Esophagus squamous epithelium (tissue), 4 donors: ENCODE data around the gene BPIFB4.

Experiments
- CTCF ChIP-seq, 6 experiments: fragments of 450-650 bp in 4 of 6; fragments of 200-600 bp in 2 of 6; sonication (generic) in 2 of 6; IDR thresholded peaks; one replicate each; pipeline ENCODE4 v1.5.1; 2016 to 2019; ENCODE audit warnings: antibody characterized with exemption in 6 of 6, mild to moderate bottlenecking in 4 of 6, moderate library complexity in 4 of 6
- POLR2A ChIP-seq, 4 donors: fragments of 450-650 bp; IDR thresholded peaks; one replicate each; pipeline ENCODE4 v1.6.1; 2017; ENCODE audit warnings: antibody characterized with exemption in 4 of 4, mild to moderate bottlenecking in 4 of 4, moderate library complexity in 3 of 4

DNA sequence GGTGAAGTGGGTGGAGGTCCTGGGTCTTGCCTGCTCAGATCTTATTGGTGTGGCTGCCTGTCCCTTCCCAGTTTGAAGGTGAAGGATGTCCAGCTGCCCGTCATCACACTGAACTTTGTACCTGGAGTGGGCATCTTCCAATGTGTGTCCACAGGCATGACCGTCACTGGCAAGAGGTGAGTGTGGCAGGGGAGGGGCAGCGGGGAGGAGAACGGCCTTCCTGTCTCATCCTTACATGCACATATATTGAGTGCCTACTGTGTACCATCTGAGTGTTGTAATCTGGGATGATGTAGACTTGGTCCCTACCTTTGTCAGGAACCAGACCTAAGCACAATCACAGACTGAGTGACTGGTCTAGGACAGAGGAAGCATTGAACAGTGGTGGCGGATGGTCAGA lies 45.3 kb upstream of the BPIFB4 start:
- TF ChIP-seq CTCF (IDR thresholded peaks at IDR 0.05) (no peak), POLR2A (IDR thresholded peaks at IDR 0.05) (no peak)
